CD14-positive monocyte (primary cell): ENCODE measurements around the gene SMG7. TPM values are rescaled to one million over a fixed set of nuclear protein-coding genes. Genes with fewer than 3 reads are reported as not detected.

Experiments used
- DNase-seq, 3 donors: peaks; one replicate each; pipeline ENCODE4 v3.0.0-alpha.2; 2011 to 2022
- H2AFZ ChIP-seq: 2 replicates; pipeline ENCODE4 v1.6.0; 2012; ENCODE audit warnings: mild to moderate bottlenecking, low read depth, low read length, inconsistent platforms; ENCODE audit not compliant: insufficient read depth, poor library complexity, severe bottlenecking
- H3K27ac ChIP-seq, 2 donors: 1 replicate in 1 of 2; 2 replicates in 1 of 2; pipeline ENCODE4 v1.5.1; 2012 to 2013; ENCODE audit warnings: low read length in 2 of 2, control low read depth in 1 of 2, inconsistent platforms in 1 of 2, low read depth in 1 of 2, mild to moderate bottlenecking in 1 of 2
- H3K27me3 ChIP-seq, 2 donors: one replicate each; pipeline versions ENCODE4 v1.6.0 to v1.6.1; 2011 to 2013; ENCODE audit warnings: low read length in 2 of 2; ENCODE audit not compliant: control insufficient read depth in 2 of 2, insufficient read depth in 2 of 2
- H3K36me3 ChIP-seq, 2 donors: replicated peaks in 1 of 2; 1 replicate in 1 of 2; 2 replicates in 1 of 2; pipeline versions ENCODE4 v1.5.1 to v1.6.1; 2012 to 2013; ENCODE audit warnings: low read length in 2 of 2, control low read depth in 1 of 2, inconsistent platforms in 1 of 2, mild to moderate bottlenecking in 1 of 2; ENCODE audit not compliant: insufficient read depth in 2 of 2, control insufficient read depth in 1 of 2
- H3K4me1 ChIP-seq, 2 donors: 1 replicate in 1 of 2; 2 replicates in 1 of 2; pipeline versions ENCODE4 v1.5.1 to v1.6.1; 2012 to 2013; ENCODE audit warnings: low read length in 2 of 2, control low read depth in 1 of 2, inconsistent platforms in 1 of 2, mild to moderate bottlenecking in 1 of 2, moderate library complexity in 1 of 2; ENCODE audit not compliant: insufficient read depth in 2 of 2, control insufficient read depth in 1 of 2
- H3K4me2 ChIP-seq: replicated peaks from 2 replicates; pipeline ENCODE3; 2012; ENCODE audit warnings: low read length, moderate library complexity, mild to moderate bottlenecking; ENCODE audit not compliant: poor library complexity, severe bottlenecking; ENCODE audit errors: extremely low read depth
- H3K4me3 ChIP-seq, 3 experiments: fragments of 200-600 bp in 1 of 3; sonication (generic) in 1 of 3; replicated peaks in 1 of 3; 1 replicate in 2 of 3; 2 replicates in 1 of 3; pipeline ENCODE4 v1.5.1; 2011 to 2013; ENCODE audit warnings: low read length in 3 of 3, mild to moderate bottlenecking in 3 of 3, control low read depth in 2 of 3, low read depth in 2 of 3, inconsistent platforms in 1 of 3, moderate library complexity in 1 of 3
- H3K79me2 ChIP-seq: 2 replicates; pipeline ENCODE4 v1.6.0; 2012; ENCODE audit warnings: mild to moderate bottlenecking, control low read depth, inconsistent platforms, low read length, moderate library complexity; ENCODE audit not compliant: insufficient read depth
- H3K9ac ChIP-seq: 2 replicates; pipeline ENCODE4 v1.6.0; 2017; ENCODE audit warnings: low read length, mild to moderate bottlenecking; ENCODE audit not compliant: insufficient read depth, poor library complexity, severe bottlenecking
- H3K9me3 ChIP-seq, 2 donors: replicated peaks in 1 of 2; 1 replicate in 1 of 2; 2 replicates in 1 of 2; pipeline versions ENCODE4 v1.5.1 to v1.6.1; 2012 to 2013; ENCODE audit warnings: low read length in 2 of 2, control low read depth in 1 of 2; ENCODE audit not compliant: control insufficient read depth in 1 of 2, insufficient read depth in 1 of 2
- H4K20me1 ChIP-seq: 2 replicates; pipeline ENCODE4 v1.6.0; 2012; ENCODE audit warnings: mild to moderate bottlenecking, low read length, control low read depth, moderate library complexity; ENCODE audit not compliant: insufficient read depth
- H3K27ac Mint-ChIP-seq, 7 donors: one replicate each; pipeline ENCODE4 v1.8.0; 2020; ENCODE audit warnings: mild to moderate bottlenecking in 7 of 7, mixed read lengths in 7 of 7, moderate library complexity in 6 of 7, inconsistent platforms in 2 of 7
- H3K27me3 Mint-ChIP-seq, 3 donors: one replicate each; pipeline ENCODE4 v1.8.0; 2021 to 2022; ENCODE audit warnings: low read depth in 3 of 3, mild to moderate bottlenecking in 3 of 3, mixed read lengths in 3 of 3, moderate library complexity in 3 of 3, inconsistent platforms in 1 of 3
- H3K36me3 Mint-ChIP-seq, 2 donors: one replicate each; pipeline ENCODE4 v1.8.0; 2020; ENCODE audit warnings: mixed read lengths in 2 of 2, inconsistent platforms in 1 of 2, mild to moderate bottlenecking in 1 of 2
- H3K4me1 Mint-ChIP-seq: one replicate; pipeline ENCODE4 v1.8.0; 2020; ENCODE audit warnings: mild to moderate bottlenecking, mixed read lengths
- H3K4me3 Mint-ChIP-seq, 2 donors: one replicate each; pipeline ENCODE4 v1.8.0; 2020; ENCODE audit warnings: mild to moderate bottlenecking in 2 of 2, mixed read lengths in 2 of 2, moderate library complexity in 1 of 2
- H3K9me3 Mint-ChIP-seq, 7 donors: one replicate each; pipeline ENCODE4 v1.8.0; 2020 to 2022; ENCODE audit warnings: mixed read lengths in 7 of 7, mild to moderate bottlenecking in 6 of 7, moderate library complexity in 6 of 7, inconsistent platforms in 2 of 7
- CTCF ChIP-seq: fragments of 200-600 bp; IDR thresholded peaks from one replicate; pipeline ENCODE4 v1.8.0; 2022; ENCODE audit warnings: antibody characterized with exemption, mild to moderate bottlenecking
- WGBS: methylation state at CpG from one replicate; pipeline ENCODE4 v1.1.5; 2013; ENCODE audit warnings: missing lambda C conversion rate; ENCODE audit not compliant: insufficient coverage; 5-methylcytosine and 5-hydroxymethylcytosine counted together
- intact Hi-C, 2 donors: fragments of 100-400 bp; cut with micrococcal nuclease; formaldehyde crosslinking; loops; one replicate each; pipeline versions ENCODE4 v1.15.0 to v1.15.1; 2023
- polyA plus RNA-seq, 3 donors: library from polyadenylated mRNA; depleted of rRNA in 1 of 3; unstranded in 2 of 3; stranded (reverse) in 1 of 3; fragments of 300-500 nt in 2 of 3; fragments of >200 nt in 1 of 3; fragmentation: Illumina TruSeq in 2 of 3; gene quantifications; 1 replicate in 2 of 3; 2 replicates in 1 of 3; pipeline ENCODE4 v1.2.3, GENCODE V29; 2012 to 2021

SMG7 gene
- polyA plus RNA-seq, 3 donors, result 11.5 to 31.3 (median 19.4) TPM

DNA sequence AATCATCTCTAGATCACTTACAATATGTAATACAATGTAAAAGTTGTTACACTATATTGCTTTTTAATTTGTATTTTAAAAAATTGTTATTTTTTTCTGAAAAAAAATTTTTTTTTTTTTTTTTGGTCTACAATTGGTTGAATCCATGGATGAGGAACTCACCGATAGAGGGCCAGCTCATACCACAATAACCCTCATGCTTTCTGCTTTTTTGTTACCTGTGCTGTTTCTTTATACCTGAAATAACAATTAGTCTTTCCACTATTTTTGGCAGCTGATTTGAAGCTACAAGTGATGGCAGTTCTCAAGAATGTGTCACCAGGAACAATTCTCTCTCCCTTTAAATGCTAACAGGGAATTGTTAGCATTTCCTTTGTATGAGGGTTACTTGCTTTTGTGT lies 12.0 kb downstream of the SMG7 start:
- TF ChIP-seq CTCF, result peak; percentile 26
- DNase-seq, result no peak
- Histone ChIP-seq H3K79me2 (peaks cover 100% of the 10 kb centered on the region), H4K20me1 (peaks cover 100% of the 10 kb centered on the region), H2AFZ (no peak overlapping the region), H3K4me1 (peaks cover 35 to 42% of the 10 kb centered on the region in 2 donors), H3K27ac (no peak overlapping the region), H3K4me2 (no peak overlapping the region), H3K9ac (no peak overlapping the region), H3K4me3 (no peak overlapping the region), H3K9me3 (no peaks in the 10 kb centered on the region), H3K27me3 (no peaks in the 10 kb centered on the region), H3K36me3 (no peaks in the 10 kb centered on the region)
- no CpG with 5 or more reads among the region's 1 CpG for WGBS
- Mint-ChIP-seq H3K27me3 (no peaks in the 10 kb centered on the region), H3K9me3 (no peaks in the 10 kb centered on the region), H3K4me1 (peaks cover 58% of the 10 kb centered on the region), H3K4me3 (no peak overlapping the region), H3K36me3 (peaks cover 0 to 13% of the 10 kb centered on the region in 2 donors), H3K27ac (no peak overlapping the region)
- intact Hi-C loops, result no loop called here

DNA sequence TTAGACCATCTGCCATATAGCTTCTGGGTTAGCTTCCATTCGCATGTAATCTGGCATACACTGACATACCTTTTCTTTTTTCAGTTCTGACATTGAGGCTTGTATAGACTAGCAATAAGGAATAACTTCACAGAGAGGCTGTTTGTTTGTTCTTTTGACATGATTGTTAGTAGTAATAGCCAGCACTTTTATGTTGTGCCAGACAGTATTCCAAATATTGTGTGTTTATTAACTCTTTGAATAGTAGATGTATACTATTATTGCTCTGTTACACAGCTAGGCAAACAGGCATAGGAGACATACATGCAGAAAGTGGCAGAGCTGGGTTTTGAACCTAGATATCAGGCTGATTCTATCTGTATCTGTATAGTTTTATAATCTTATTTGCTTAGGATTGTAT lies 12.6 kb downstream of the SMG7 start:
- Mint-ChIP-seq H3K4me1 (peaks cover 53% of the 10 kb centered on the region), H3K27ac (no peak overlapping the region), H3K36me3 (peaks cover 0 to 13% of the 10 kb centered on the region in 2 donors), H3K4me3 (no peak overlapping the region), H3K9me3 (no peaks in the 10 kb centered on the region), H3K27me3 (no peaks in the 10 kb centered on the region)
- H3K79me2 ChIP-seq, result peaks cover 100% of the 10 kb centered on the region
- no peak overlapping the region for H3K4me3 ChIP-seq
- no peak for DNase-seq
- H2AFZ ChIP-seq, result no peak overlapping the region
- no peaks in the 10 kb centered on the region for H3K27me3 ChIP-seq
- TF ChIP-seq CTCF, result no peak
- no peak overlapping the region for H3K4me2 ChIP-seq
- H4K20me1 ChIP-seq, result peaks cover 100% of the 10 kb centered on the region
- peaks cover 0 to 5% of the 10 kb centered on the region in 2 donors for H3K36me3 ChIP-seq
- H3K27ac ChIP-seq, result no peak overlapping the region
- H3K9me3 ChIP-seq, result no peaks in the 10 kb centered on the region
- intact Hi-C loops, result no loop called here
- H3K9ac ChIP-seq, result no peak overlapping the region
- no CpG with 5 or more reads among the region's 1 CpG for whole genome bisulfite sequencing
- H3K4me1 ChIP-seq, result peaks cover 29 to 37% of the 10 kb centered on the region in 2 donors
